SK-N-MC (cell line): ENCODE measurements around the gene XPO5.
"Not testable (repeated sequence)": the region's sequence is repeated elsewhere in the genome, so short reads cannot be mapped to it uniquely, and the experiment has no call there.

Source experiments
- DNase-seq: peaks from one replicate; pipeline ENCODE4 v3.0.0-alpha.2; 2011; ENCODE audit warnings: low read depth, low spot score
- H3K27ac ChIP-seq: fragments of 200-600 bp; sonication (generic); 2 replicates; pipeline ENCODE4 v1.5.1; 2016; ENCODE audit warnings: mixed run types
- H3K36me3 ChIP-seq: fragments of 200-600 bp; sonication (generic); 2 replicates; pipeline ENCODE4 v1.6.1; 2017; ENCODE audit warnings: antibody characterized with exemption, low read length, mixed read lengths; ENCODE audit not compliant: insufficient read depth
- H3K4me3 ChIP-seq: fragments of 200-600 bp; sonication (generic); 2 replicates; pipeline ENCODE4 v1.5.1; 2016
- H3K9ac ChIP-seq: fragments of 200-600 bp; sonication (generic); 2 replicates; pipeline ENCODE4 v1.8.0; 2017; ENCODE audit warnings: mixed run types, mixed read lengths; ENCODE audit not compliant: insufficient read length
- H3K9me3 ChIP-seq: fragments of 200-600 bp; sonication (generic); 2 replicates; pipeline ENCODE4 v1.6.1; 2017; ENCODE audit warnings: low read depth, mild to moderate bottlenecking, antibody characterized with exemption, low read length, moderate library complexity, mixed read lengths
- EZH2 ChIP-seq: fragments of 200-600 bp; sonication (generic); IDR thresholded peaks from one replicate; pipeline ENCODE4 v1.6.1; 2017; ENCODE audit warnings: antibody characterized with exemption
- FOXP2 ChIP-seq: optimal IDR thresholded peaks from 2 replicates; pipeline ENCODE3; 2011; ENCODE audit warnings: mild to moderate bottlenecking, moderate library complexity; ENCODE audit not compliant: insufficient read depth; ENCODE audit errors: extremely low read length, control extremely low read depth
- POLR2AphosphoS5 ChIP-seq: IDR thresholded peaks from 2 replicates; pipeline ENCODE4 v1.6.1; 2012; ENCODE audit warnings: mild to moderate bottlenecking, low read depth, low read length, borderline replicate concordance

The XPO5 gene

DNA sequence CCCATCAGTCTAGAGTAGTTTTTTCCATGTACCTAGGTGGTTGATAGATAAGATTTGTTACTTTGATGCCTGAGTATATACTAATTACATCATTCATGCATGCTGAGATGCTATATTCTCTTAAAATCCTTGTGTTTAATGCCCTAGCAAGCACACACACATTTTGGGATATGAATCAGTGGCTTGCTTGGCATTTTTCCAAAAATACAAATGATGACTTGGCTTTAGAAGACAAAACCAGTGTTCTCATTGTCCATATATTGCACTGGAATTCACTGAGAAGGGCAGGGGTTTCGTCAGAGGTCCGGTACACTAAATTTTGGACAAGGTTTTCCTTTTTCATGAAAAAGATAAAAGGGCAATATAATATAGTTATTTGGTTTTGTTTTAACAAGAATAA lies 28.3 kb upstream of the XPO5 start:
- Histone ChIP-seq H3K36me3 (peaks cover 43% of the 10 kb centered on the region), H3K4me3 (no peak overlapping the region), H3K27ac (no peak overlapping the region), H3K9me3 (no peaks in the 10 kb centered on the region), H3K9ac (no peak overlapping the region)
- no peak for TF ChIP-seq POLR2AphosphoS5
- TF ChIP-seq EZH2: no peak
- no peak for TF ChIP-seq FOXP2
- DNase-seq: no peak

DNA sequence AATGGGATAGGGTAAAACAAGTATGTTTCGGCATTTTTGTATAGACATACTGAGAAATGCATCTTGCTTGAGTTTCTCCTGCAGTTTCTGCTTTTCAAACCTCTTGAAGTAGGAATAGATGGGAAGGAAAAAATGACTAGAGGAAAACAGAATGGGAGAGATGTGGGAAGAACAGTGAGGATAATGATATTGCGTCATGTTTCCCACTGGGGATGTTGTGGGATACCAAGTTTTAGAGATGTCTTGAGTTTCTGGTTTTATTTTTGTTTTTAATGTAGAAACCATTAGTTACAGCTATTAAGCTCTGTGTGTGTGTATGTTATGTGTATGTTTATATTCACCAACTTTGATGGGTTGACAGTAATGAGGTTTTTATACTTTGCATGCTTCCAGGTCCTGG lies 24.8 kb upstream of the XPO5 start:
- TF ChIP-seq POLR2AphosphoS5 (no peak), EZH2 (no peak), FOXP2 (no peak)
- Histone ChIP-seq H3K4me3 (no peak overlapping the region), H3K27ac (no peak overlapping the region), H3K9ac (no peak overlapping the region), H3K36me3 (peaks cover 56% of the 10 kb centered on the region), H3K9me3 (no peaks in the 10 kb centered on the region)
- no peak for DNase-seq

DNA sequence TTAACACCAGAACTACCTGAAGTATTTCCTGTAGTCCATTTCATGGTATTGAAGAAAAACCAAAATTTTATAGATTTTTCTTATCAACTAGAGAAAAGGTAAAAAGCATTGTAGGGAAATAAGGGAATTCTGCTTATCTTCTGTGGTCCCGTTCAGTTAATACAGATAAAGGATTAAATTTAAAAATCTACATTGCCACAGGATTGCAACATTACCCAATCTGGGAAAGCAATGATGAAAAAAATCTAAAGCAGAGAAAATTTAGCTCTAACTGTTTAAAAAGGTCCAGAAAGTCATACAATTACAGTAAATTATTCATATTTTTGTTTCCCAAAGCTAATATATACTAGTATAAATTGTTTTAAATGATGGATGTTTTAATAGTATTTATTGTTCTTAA lies 18.1 kb upstream of the XPO5 start:
- H3K27ac ChIP-seq: no peak overlapping the region
- no peak overlapping the region for H3K4me3 ChIP-seq
- H3K9me3 ChIP-seq: no peaks in the 10 kb centered on the region
- DNase-seq: no peak
- TF ChIP-seq EZH2: no peak
- TF ChIP-seq FOXP2: no peak
- TF ChIP-seq POLR2AphosphoS5: no peak
- peaks cover 33% of the 10 kb centered on the region for H3K36me3 ChIP-seq
- no peak overlapping the region for H3K9ac ChIP-seq

DNA sequence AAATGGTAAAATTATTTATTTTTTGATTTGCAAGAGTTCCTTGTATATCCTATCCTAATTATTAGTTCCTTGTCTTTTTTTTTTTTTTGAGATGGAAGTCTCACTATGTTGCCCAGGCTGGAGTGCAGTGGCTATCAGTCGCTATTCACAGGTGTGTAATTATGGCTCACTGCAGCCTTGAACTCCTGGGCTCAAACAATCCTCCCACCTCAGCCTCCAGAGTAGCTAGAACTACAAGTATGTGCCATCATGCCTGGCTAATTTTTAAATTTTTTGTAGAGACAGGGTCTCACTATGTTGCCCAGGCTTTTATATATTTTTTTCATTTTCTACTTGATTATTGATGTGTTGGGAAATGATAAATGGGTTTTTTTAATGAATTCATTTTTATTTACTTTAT lies 13.7 kb upstream of the XPO5 start:
- H3K36me3 ChIP-seq: peaks cover 46% of the 10 kb centered on the region
- not testable (repeated sequence) for H3K4me3 ChIP-seq, H3K9ac ChIP-seq, H3K9me3 ChIP-seq, H3K27ac ChIP-seq, DNase-seq

DNA sequence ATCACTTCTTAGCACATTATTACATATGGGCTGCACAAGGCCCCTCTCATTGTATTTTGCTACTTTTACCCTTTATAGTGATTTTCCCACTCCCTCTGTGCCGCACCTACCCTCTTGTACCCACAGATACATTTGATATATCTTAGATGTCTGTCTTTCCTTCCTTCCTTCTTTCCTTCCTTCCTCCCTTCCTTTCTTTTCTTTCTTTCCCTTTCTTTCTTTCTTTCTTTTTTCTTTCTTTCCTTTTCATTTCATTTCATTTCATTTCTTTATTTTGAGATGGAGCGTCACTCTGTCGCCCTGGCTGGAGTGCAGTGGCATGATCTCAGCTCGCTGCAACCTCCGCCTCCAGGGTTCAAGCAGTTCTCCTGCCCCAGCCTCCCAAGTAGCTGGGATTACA lies 12.4 kb upstream of the XPO5 start:
- Histone ChIP-seq H3K9ac (no peak overlapping the region), H3K9me3 (no peaks in the 10 kb centered on the region), H3K27ac (no peak overlapping the region), H3K4me3 (no peak overlapping the region), H3K36me3 (peaks cover 60% of the 10 kb centered on the region)
- TF ChIP-seq POLR2AphosphoS5 (no peak), EZH2 (no peak), FOXP2 (no peak)
- DNase-seq: no peak

DNA sequence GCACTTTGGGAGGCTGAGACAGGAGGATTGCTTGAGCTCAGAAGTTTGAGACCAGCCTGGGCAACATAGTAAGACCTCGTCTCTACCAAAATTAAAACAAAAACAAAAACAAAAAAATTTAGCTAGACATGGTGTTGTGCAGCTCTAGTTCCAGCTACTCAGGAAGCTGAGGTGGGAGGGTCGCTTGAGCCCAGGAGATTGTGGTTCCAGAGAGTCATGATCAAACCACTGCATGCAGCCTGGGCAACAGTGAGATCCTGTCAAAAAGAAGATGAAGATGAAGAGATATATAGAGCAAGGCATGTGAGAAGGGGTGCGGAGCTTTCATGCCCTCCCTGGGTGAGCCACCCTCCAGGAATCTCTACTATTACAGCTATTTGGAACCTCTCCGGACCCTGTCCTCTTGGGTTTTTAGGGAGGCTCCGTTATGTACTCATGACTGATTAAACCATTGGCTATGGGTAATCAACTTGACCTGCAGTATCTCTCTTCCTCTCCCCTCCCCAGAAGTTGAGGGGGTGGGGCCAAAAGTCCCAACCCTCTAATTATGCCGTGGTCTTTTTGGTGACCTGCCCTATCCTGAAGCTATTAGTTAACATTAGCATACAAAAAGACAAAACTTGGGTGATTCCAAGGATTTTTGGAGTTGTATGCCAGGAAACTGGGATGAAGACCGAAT lies 9.2 kb upstream of the XPO5 start:
- Histone ChIP-seq H3K9ac (no peak overlapping the region), H3K9me3 (no peaks in the 10 kb centered on the region), H3K36me3 (peaks cover 63% of the 10 kb centered on the region), H3K27ac (no peak overlapping the region), H3K4me3 (no peak overlapping the region)
- no peak for DNase-seq
- TF ChIP-seq EZH2: no peak
- no peak for TF ChIP-seq POLR2AphosphoS5
- TF ChIP-seq FOXP2: no peak

DNA sequence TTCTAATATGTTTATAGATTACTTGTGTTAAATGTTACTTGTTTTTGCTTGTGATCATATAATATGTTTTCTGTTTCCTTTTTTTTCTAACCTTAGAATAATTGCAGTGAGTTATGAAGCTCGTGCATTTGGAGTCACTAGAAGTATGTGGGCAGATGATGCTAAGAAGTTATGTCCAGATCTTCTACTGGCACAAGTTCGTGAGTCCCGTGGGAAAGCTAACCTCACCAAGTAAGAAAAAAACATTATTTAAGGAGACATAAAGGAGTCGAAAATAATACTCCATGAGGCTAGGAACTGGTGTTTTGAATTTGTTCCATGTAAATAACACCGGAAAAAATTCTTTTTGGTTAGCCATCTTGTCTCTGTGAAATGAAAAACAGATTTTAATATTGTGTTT lies 7.1 kb upstream of the XPO5 start:
- Histone ChIP-seq H3K4me3 (no peak overlapping the region), H3K27ac (peak overlapping the region; percentile 30; the same call in 1 of the 2 replicates), H3K9ac (no peak overlapping the region), H3K36me3 (peaks cover 48% of the 10 kb centered on the region), H3K9me3 (no peaks in the 10 kb centered on the region)
- no peak for DNase-seq
- no peak for TF ChIP-seq FOXP2
- no peak for TF ChIP-seq POLR2AphosphoS5
- TF ChIP-seq EZH2: no peak

DNA sequence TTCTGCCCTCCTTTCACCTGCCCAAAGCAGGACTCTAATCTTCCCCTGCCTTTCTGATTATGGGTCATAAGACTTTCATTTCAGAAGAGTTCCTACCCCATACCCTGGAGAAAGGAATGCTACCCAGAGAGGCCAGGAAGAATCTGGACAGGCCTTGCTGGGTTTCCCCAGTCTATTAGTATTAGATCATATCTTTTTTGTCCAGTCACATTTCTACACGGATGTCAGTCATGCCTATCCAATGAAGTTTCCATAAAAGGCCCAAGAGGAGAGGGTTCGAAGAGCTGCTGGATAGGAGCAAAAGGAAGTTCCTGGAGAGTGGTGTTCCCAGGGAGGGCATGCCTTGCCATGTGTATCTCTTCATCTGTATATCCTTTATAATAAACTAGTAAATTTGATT lies 3.3 kb upstream of the XPO5 start:
- Histone ChIP-seq H3K4me3 (no peak overlapping the region), H3K27ac (no peak overlapping the region), H3K9me3 (no peaks in the 10 kb centered on the region), H3K36me3 (peaks cover 21% of the 10 kb centered on the region), H3K9ac (no peak overlapping the region)
- DNase-seq: no peak
- TF ChIP-seq EZH2: no peak
- TF ChIP-seq FOXP2: no peak
- no peak for TF ChIP-seq POLR2AphosphoS5

DNA sequence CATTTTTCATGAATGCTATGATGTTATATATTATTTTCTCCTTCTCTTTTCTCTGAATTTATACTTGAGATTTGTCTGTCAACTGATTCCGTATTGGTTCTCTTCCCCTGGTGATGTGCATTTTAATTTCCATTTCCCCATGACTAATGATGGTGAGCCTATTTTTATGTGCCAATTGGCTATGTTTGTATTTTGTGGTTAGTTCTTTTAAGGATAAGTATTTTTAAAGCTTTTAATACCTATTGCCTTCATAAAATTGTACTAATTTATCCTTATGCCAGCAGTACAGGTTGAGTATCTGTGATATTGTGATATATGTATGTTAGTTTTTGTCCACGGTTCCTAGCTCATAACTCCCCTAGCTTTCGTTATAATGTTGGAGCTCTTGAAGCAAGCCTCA lies 2.9 kb upstream of the XPO5 start:
- DNase-seq: no peak
- Histone ChIP-seq H3K9me3 (no peaks in the 10 kb centered on the region), H3K27ac (0 out of 2 replicates have a peak overlapping the region, but pooled peaks have one; percentile 19)

More for the DNA sequence above, 2.9 kb upstream of the XPO5 start:
- Histone ChIP-seq H3K9ac (no peak overlapping the region), H3K36me3 (peaks cover 17% of the 10 kb centered on the region), H3K4me3 (no peak overlapping the region)
- TF ChIP-seq EZH2 (no peak), POLR2AphosphoS5 (no peak), FOXP2 (no peak)
